NCI-H2107 (cell line): Measurements from ENCODE around the gene CEP350.

Experiments
- DNase-seq: peaks from one replicate; lab custom pipeline; 2025; lab: John Stamatoyannopoulos, UW

The CEP350 gene

GRCh38 chr1:180156631-180157091 lies 202.1 kb downstream of the CEP350 start:
- DNase-seq, result no peak

- no peak for DNase-seq
Observed at GRCh38 chr1:180157108-180157507, 202.5 kb downstream of the CEP350 start.

GRCh38 chr1:180157576-180158057 lies 203.0 kb downstream of the CEP350 start:
- DNase-seq, result no peak

- DNase-seq, result no peak
Observed at GRCh38 chr1:180158149-180159147, 203.8 kb downstream of the CEP350 start.

DNA sequence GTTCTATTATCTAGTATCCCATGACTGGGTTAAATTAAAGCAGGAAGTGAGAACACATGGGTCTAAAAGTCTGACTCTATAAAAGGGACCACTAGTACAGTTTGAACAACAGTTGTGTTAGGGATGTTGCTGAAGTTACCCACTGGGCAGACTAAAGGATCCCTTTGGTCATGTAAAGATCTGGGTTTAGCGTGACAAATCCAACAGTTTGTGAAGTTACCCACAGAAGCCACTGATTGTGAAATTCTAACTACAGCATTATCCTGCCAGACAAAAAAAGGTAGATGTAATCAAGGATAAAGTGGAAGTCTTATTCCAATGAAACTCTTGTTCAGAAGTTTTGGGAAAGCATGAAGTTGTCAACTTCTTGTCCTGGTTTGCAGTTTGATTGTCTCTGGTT lies 205.7 kb downstream of the CEP350 start:
- DNase-seq, result no peak

DNA sequence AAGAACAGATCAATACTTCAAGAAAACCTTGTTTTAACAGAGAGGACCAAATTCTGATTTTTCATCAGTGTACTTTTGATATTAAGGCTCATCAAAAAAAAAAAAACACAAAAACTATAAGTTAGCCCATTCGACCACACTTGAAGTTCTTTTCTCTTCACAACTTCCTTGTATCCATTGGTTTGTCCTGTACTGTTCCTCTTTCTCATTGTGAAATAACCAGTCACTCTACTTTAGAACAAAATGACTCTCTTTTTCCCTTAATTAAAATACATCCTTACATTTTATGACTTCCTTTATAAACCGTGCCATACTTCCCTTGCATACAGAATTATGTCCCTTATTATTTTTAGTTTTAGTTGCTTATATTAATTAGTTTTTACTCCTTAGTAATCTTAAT lies 208.4 kb downstream of the CEP350 start:
- DNase-seq, result no peak
